H1 (cell line): ENCODE data around the gene CACNG8. TPM values are rescaled to one million over a fixed set of nuclear protein-coding genes. Genes with fewer than 3 reads are reported as not detected.

Source experiments
- CTCF ChIA-PET: fragments of 300-600 bp; sonication (Branson Sonifier 250); formaldehyde crosslinking; loops from one replicate; lab custom pipeline; 2021; ENCODE audit not compliant: partially characterized antibody; lab: Charles Lee
- POLR2A ChIA-PET: fragments of 300-600 bp; sonication (Branson Sonifier 250); formaldehyde crosslinking; loops from one replicate; lab custom pipeline; 2021; ENCODE audit warnings: inconsistent platforms; ENCODE audit not compliant: partially characterized antibody; lab: Charles Lee
- DNase-seq, 2 experiments: peaks; one replicate each; pipeline versions ENCODE4 v3.0.0 to v3.0.0-alpha.2; 2010 to 2022; ENCODE audit warnings: low spot score in 2 of 2, low read depth in 1 of 2, mixed read lengths in 1 of 2
- FAIRE-seq: peaks from 2 replicates; lab custom pipeline; 2011; peaks lifted over from hg19 to GRCh38; lab: Jason Lieb, UNC
- H2AFZ ChIP-seq: 2 replicates; pipeline ENCODE4 v1.8.1; 2012; ENCODE audit warnings: low read length, inconsistent platforms
- H2AK5ac ChIP-seq: 2 replicates; pipeline ENCODE4 v1.6.1; 2013; ENCODE audit warnings: low read depth, low read length
- H2BK120ac ChIP-seq: replicated peaks from 2 replicates; pipeline ENCODE3; 2013; ENCODE audit warnings: low read depth, low read length, inconsistent platforms
- H2BK12ac ChIP-seq: 2 replicates; pipeline ENCODE4 v1.6.1; 2013; ENCODE audit warnings: low read depth, low read length
- H2BK15ac ChIP-seq: 2 replicates; pipeline ENCODE4 v1.6.1; 2013; ENCODE audit warnings: low read length
- H2BK20ac ChIP-seq: 2 replicates; pipeline ENCODE4 v1.6.1; 2013; ENCODE audit warnings: low read length
- H2BK5ac ChIP-seq: 2 replicates; pipeline ENCODE4 v1.6.1; 2013; ENCODE audit warnings: low read depth, low read length
- H3K14ac ChIP-seq: 2 replicates; pipeline ENCODE4 v1.6.1; 2013; ENCODE audit warnings: inconsistent platforms; ENCODE audit not compliant: insufficient read length
- H3K18ac ChIP-seq: 2 replicates; pipeline ENCODE4 v1.6.1; 2013; ENCODE audit warnings: low read length; ENCODE audit errors: extremely low read depth
- H3K23ac ChIP-seq: 2 replicates; pipeline ENCODE4 v1.6.1; 2013; ENCODE audit warnings: inconsistent platforms; ENCODE audit not compliant: insufficient read length
- H3K23me2 ChIP-seq: 2 replicates; pipeline ENCODE4 v1.6.1; 2013; ENCODE audit warnings: low read depth, low read length
- H3K27ac ChIP-seq: 2 replicates; pipeline ENCODE4 v1.6.1; 2011; ENCODE audit warnings: low read depth, low read length, inconsistent platforms
- H3K27me3 ChIP-seq, 4 experiments: replicated peaks in 1 of 4; 1 replicate in 1 of 4; 2 replicates in 3 of 4; pipeline versions ENCODE4 v1.6.1 to v1.8.1; 2011 to 2013; ENCODE audit warnings: low read length in 3 of 4, mild to moderate bottlenecking in 3 of 4, inconsistent platforms in 2 of 4, mixed read lengths in 2 of 4, moderate library complexity in 1 of 4; ENCODE audit not compliant: control insufficient read depth in 3 of 4, insufficient read depth in 3 of 4; ENCODE audit errors: extremely low read depth in 1 of 4
- H3K36me3 ChIP-seq, 4 experiments: 2 replicates each; pipeline versions ENCODE4 v1.6.1 to v1.8.1; 2011 to 2013; ENCODE audit warnings: mild to moderate bottlenecking in 4 of 4, low read length in 3 of 4, moderate library complexity in 2 of 4, control low read depth in 1 of 4, inconsistent platforms in 1 of 4; ENCODE audit not compliant: insufficient read depth in 4 of 4, control insufficient read depth in 2 of 4
- H3K4ac ChIP-seq: replicated peaks from 2 replicates; pipeline ENCODE3; 2013; ENCODE audit warnings: low read length, low read depth, mixed read lengths, inconsistent platforms; ENCODE audit not compliant: insufficient read length
- H3K4me1 ChIP-seq, 4 experiments: replicated peaks in 1 of 4; 1 replicate in 1 of 4; 2 replicates in 3 of 4; pipeline versions ENCODE4 v1.6.1 to v1.8.1; 2011 to 2013; ENCODE audit warnings: low read length in 3 of 4, inconsistent platforms in 2 of 4, mixed read lengths in 1 of 4; ENCODE audit not compliant: insufficient read depth in 4 of 4, control insufficient read depth in 3 of 4
- H3K4me2 ChIP-seq, 2 experiments: 2 replicates each; pipeline versions ENCODE4 v1.6.1 to v1.8.1; 2011 to 2013; ENCODE audit warnings: low read depth in 2 of 2, low read length in 2 of 2, control low read depth in 1 of 2, inconsistent platforms in 1 of 2, mild to moderate bottlenecking in 1 of 2; ENCODE audit not compliant: insufficient read depth in 1 of 2
- H3K4me3 ChIP-seq, 4 experiments: fragments of 200-600, 300-600 bp in 1 of 4; sonication (generic), shearing (Covaris generic), sonication (Bioruptor Twin) in 1 of 4; 2 replicates each; pipeline versions ENCODE4 v1.5.1 to v1.8.1; 2011 to 2016; ENCODE audit warnings: low read length in 4 of 4, low read depth in 3 of 4, control low read depth in 2 of 4, inconsistent platforms in 2 of 4, mild to moderate bottlenecking in 2 of 4, mixed read lengths in 1 of 4, moderate library complexity in 1 of 4; ENCODE audit not compliant: insufficient read depth in 2 of 4; ENCODE audit errors: extremely low read depth in 1 of 4
- H3K56ac ChIP-seq: replicated peaks from 2 replicates; pipeline ENCODE3; 2013; ENCODE audit warnings: low read depth, mild to moderate bottlenecking, mixed read lengths, low read length, inconsistent platforms; ENCODE audit not compliant: insufficient read length
- H3K79me1 ChIP-seq: 2 replicates; pipeline ENCODE4 v1.6.1; 2013; ENCODE audit warnings: low read depth, low read length, control low read depth
- H3K79me2 ChIP-seq, 2 experiments: 2 replicates each; pipeline versions ENCODE4 v1.6.1 to v1.8.1; 2012 to 2013; ENCODE audit warnings: low read length in 2 of 2, mild to moderate bottlenecking in 2 of 2, inconsistent platforms in 1 of 2; ENCODE audit not compliant: insufficient read depth in 2 of 2, control insufficient read depth in 1 of 2
- H3K9ac ChIP-seq, 4 experiments: replicated peaks in 1 of 4; 1 replicate in 1 of 4; 2 replicates in 3 of 4; pipeline versions ENCODE4 v1.6.1 to v1.8.1; 2011 to 2013; ENCODE audit warnings: low read depth in 3 of 4, low read length in 3 of 4, control low read depth in 2 of 4, mild to moderate bottlenecking in 2 of 4, moderate library complexity in 2 of 4, inconsistent platforms in 1 of 4; ENCODE audit errors: extremely low read depth in 1 of 4
- H3K9me3 ChIP-seq, 2 experiments: 2 replicates each; pipeline versions ENCODE4 v1.6.1 to v1.8.1; 2012 to 2013; ENCODE audit warnings: mild to moderate bottlenecking in 2 of 2, moderate library complexity in 2 of 2, control low read depth in 1 of 2, inconsistent platforms in 1 of 2, low read depth in 1 of 2, low read length in 1 of 2, mixed read lengths in 1 of 2; ENCODE audit not compliant: insufficient read depth in 2 of 2
- H4K20me1 ChIP-seq, 2 experiments: replicated peaks in 1 of 2; 2 replicates each; pipeline versions ENCODE3 to v1.8.1; 2011 to 2013; ENCODE audit warnings: inconsistent platforms in 2 of 2, low read length in 2 of 2, mild to moderate bottlenecking in 1 of 2; ENCODE audit not compliant: insufficient read depth in 2 of 2, control insufficient read depth in 1 of 2
- H4K5ac ChIP-seq: 2 replicates; pipeline ENCODE4 v1.6.1; 2013; ENCODE audit warnings: low read length, low read depth, mixed read lengths, inconsistent platforms; ENCODE audit not compliant: insufficient read length
- H4K8ac ChIP-seq: 2 replicates; pipeline ENCODE4 v1.8.0; 2013; ENCODE audit warnings: mild to moderate bottlenecking, moderate library complexity, low read length, inconsistent platforms; ENCODE audit not compliant: insufficient read depth; ENCODE audit errors: extremely low read depth
- H4K91ac ChIP-seq: replicated peaks from 2 replicates; pipeline ENCODE3; 2013; ENCODE audit warnings: low read length, mixed read lengths, inconsistent platforms; ENCODE audit not compliant: insufficient read length
- CHD1 ChIP-seq: IDR thresholded peaks from 2 replicates; pipeline ENCODE4 v1.6.1; 2012; ENCODE audit warnings: low read depth, low read length, improper control_type of control experiment
- POLR2A ChIP-seq, 2 experiments: IDR thresholded peaks; 1 replicate in 1 of 2; 2 replicates in 1 of 2; pipeline ENCODE4 v1.6.1; 2011; ENCODE audit warnings: low read depth in 2 of 2, low read length in 2 of 2, mild to moderate bottlenecking in 2 of 2; ENCODE audit errors: control extremely low read depth in 1 of 2
- SIN3A ChIP-seq, 2 experiments: IDR thresholded peaks in 1 of 2; conservative IDR thresholded peaks in 1 of 2; 2 replicates each; pipeline ENCODE4 v1.6.1; 2011 to 2012; ENCODE audit warnings: low read length in 2 of 2, improper control_type of control experiment in 1 of 2, low read depth in 1 of 2, mild to moderate bottlenecking in 1 of 2
- WGBS, 2 experiments: shearing (Covaris generic) in 1 of 2; methylation state at CpG; one replicate each; pipeline versions ENCODE4 v1.1.6 to v1.1.7; 2013 to 2015; ENCODE audit warnings: low lambda C conversion rate in 2 of 2, mixed read lengths in 2 of 2, inconsistent platforms in 1 of 2, low coverage in 1 of 2, missing lambda C conversion rate in 1 of 2; ENCODE audit not compliant: insufficient replicate concordance in 2 of 2, insufficient coverage in 1 of 2, insufficient read length in 1 of 2; ENCODE audit errors: extremely low coverage in 1 of 2, missing lambda C conversion rate in 1 of 2; 5-methylcytosine and 5-hydroxymethylcytosine counted together
- polyA plus RNA-seq, 7 experiments: library from polyadenylated mRNA; depleted of rRNA in 3 of 7; stranded (reverse) in 5 of 7; unstranded in 2 of 7; fragments of >200 nt in 5 of 7; fragments of 200-250 nt in 2 of 7; gene quantifications; 1 replicate in 5 of 7; 2 replicates in 1 of 7; 4 replicates in 1 of 7; pipeline versions ENCODE4 v1.2.1 to v1.2.3, GENCODE V29; 2011 to 2013; ENCODE audit warnings: missing spikeins in 2 of 7, mixed read lengths in 2 of 7
- total RNA-seq: library from RNA; stranded (reverse); fragmentation: NEBNext Ultra II Directional; extraction: Animal tissue kit (Norgen Biotek cat#: 25700); gene quantifications from 2 replicates; pipeline ENCODE4 v1.2.1, GENCODE V29; 2021

CACNG8 gene
- total and polyA plus RNA-seq, 2 of the 8 experiments (the other 6 are each of a cell fraction or from before 2014, with no cell fraction given) = 0.41 to 4.5 TPM

- Histone ChIP-seq H2BK5ac (no peak overlapping the region), H3K56ac (no peak overlapping the region), H4K8ac (no peak overlapping the region), H2BK20ac (no peak overlapping the region), H2BK12ac (peak overlapping the region; percentile 30; the same call in 1 of the 2 replicates), H3K79me2 (no peaks in the 10 kb centered on the region), H3K4me1 (peaks cover 4 to 10% (median 7%) of the 10 kb centered on the region in 4 experiments; a peak in 6 of 7 replicates), H3K27ac (no peak overlapping the region), H2BK15ac (peak overlapping the region; percentile 0; the same call in 1 of the 2 replicates), H3K23me2 (peaks cover 11% of the 10 kb centered on the region; the same call in 1 of the 2 replicates), H3K9me3 (no peaks in the 10 kb centered on the region), H2BK120ac (peak overlapping the region; percentile 13), H3K23ac (no peak overlapping the region), H3K18ac (no peak overlapping the region), H4K91ac (no peak overlapping the region), H3K27me3 (no peaks in the 10 kb centered on the region), H4K20me1 (no peaks in the 10 kb centered on the region), H2AK5ac (peak overlapping the region; percentile 11; the same call in 1 of the 2 replicates), H3K36me3 (no peaks in the 10 kb centered on the region), H3K9ac (no peak overlapping the region), H3K4me2 (peak overlapping the region in 1 of 2 experiments; percentile 96; a peak in 1 of 4 replicates), H3K79me1 (no peaks in the 10 kb centered on the region), H3K14ac (no peak overlapping the region), H3K4ac (no peak overlapping the region), H2AFZ (no peak overlapping the region), H3K4me3 (no peak overlapping the region; a peak in 1 of 8 replicates), H4K5ac (no peak overlapping the region)
- FAIRE-seq (no peak), DNase-seq (no peak)
- WGBS, 2 experiments = 91% methylated on average over 4 of the region's 4 CpGs; no CpG with 5 or more reads in 1 of the 2 experiments
- ChIA-PET CTCF (interaction anchor here (0.5 to 2.8 kb wide), 14 partner anchors 8 to 135 kb away, joined by 3 to 13 read pairs (median 4); partner anchors contain the start of gene PRKCG), POLR2A (interaction anchor here (1.0 to 2.2 kb wide), 12 partner anchors 11 to 158 kb away, joined by 3 to 10 read pairs (median 4); partner anchors contain the start of genes MYADM and NDUFA3)
- peak in 1 of 2 experiments; percentile 21; a peak in 1 of 3 replicates for TF ChIP-seq POLR2A (IDR thresholded peaks at IDR 0.05; ENCODE audit: control extremely low read depth in 1 of 2, low read depth in 2 of 2, low read length in 2 of 2)
- no peak for TF ChIP-seq SIN3A (conservative IDR thresholded peaks at IDR 0.05 in 1 of 2, IDR thresholded peaks at IDR 0.05 in 1 of 2; ENCODE audit: low read depth in 1 of 2, low read length in 2 of 2)
- TF ChIP-seq CHD1 = no peak
These were observed 18.3 kb upstream of the CACNG8 start for GRCh38 chr19:53944416-53944815.
